Tongue (tissue), 2 donors: ENCODE measurements around the gene ZNF181. TPM values are rescaled to one million over a fixed set of nuclear protein-coding genes. Genes with fewer than 3 reads are reported as not detected.
"Not testable (repeated sequence)": the region's sequence is repeated elsewhere in the genome, so short reads cannot be mapped to it uniquely, and the experiment has no call there.

Experiments used
- DNase-seq: peaks from one replicate; pipeline ENCODE4 v3.0.0-alpha.2; 2015
- total RNA-seq: library from RNA; depleted of rRNA; stranded (reverse); fragments of >200 nt; gene quantifications from one replicate; pipeline ENCODE4 v1.2.3, GENCODE V29; 2014

Gene ZNF181
- total RNA-seq: 47.4 TPM

- DNase-seq: peak; percentile 96
These were observed at the start of gene ZNF181 for GRCh38 chr19:34733746-34734536. ZNF181 (plus strand) TSS chr19:34734243; CDS start chr19:34735038, 795 bp downstream.

- DNase-seq: not testable (repeated sequence)
These were observed 48.8 kb upstream of the ZNF181 start for GRCh38 chr19:34685266-34685665.

- DNase-seq: no peak
These were observed 47.6 kb upstream of the ZNF181 start for GRCh38 chr19:34686455-34686854.

- no peak for DNase-seq
These were observed 46.7 kb upstream of the ZNF181 start for GRCh38 chr19:34687348-34687747.

GRCh38 chr19:34688592-34688991, 45.5 kb upstream of the ZNF181 start:
- no peak for DNase-seq

- DNase-seq: no peak
These were observed 43.7 kb upstream of the ZNF181 start for GRCh38 chr19:34690372-34690771.

GRCh38 chr19:34692549-34692948, 41.5 kb upstream of the ZNF181 start:
- no peak for DNase-seq

- no peak for DNase-seq
These were observed 26.4 kb upstream of the ZNF181 start for GRCh38 chr19:34707661-34708060.

GRCh38 chr19:34711890-34712289, 22.2 kb upstream of the ZNF181 start:
- no peak for DNase-seq

GRCh38 chr19:34712395-34713261, 21.4 kb upstream of the ZNF181 start:
- peak; percentile 86 for DNase-seq

GRCh38 chr19:34713262-34713637, 20.8 kb upstream of the ZNF181 start:
- DNase-seq: no peak

- DNase-seq: no peak
These were observed 18.7 kb upstream of the ZNF181 start for GRCh38 chr19:34715357-34715756.

- no peak for DNase-seq
These were observed 11.7 kb upstream of the ZNF181 start for GRCh38 chr19:34722353-34722752.

- no peak for DNase-seq
These were observed 8.6 kb upstream of the ZNF181 start for GRCh38 chr19:34725400-34725799.

GRCh38 chr19:34731019-34731829, 2.8 kb upstream of the ZNF181 start:
- DNase-seq: no peak

GRCh38 chr19:34731964-34732363, 2.1 kb upstream of the ZNF181 start:
- no peak for DNase-seq

- peak; percentile 3 for DNase-seq
These were observed 1.3 kb upstream of the ZNF181 start for GRCh38 chr19:34732612-34733211.

GRCh38 chr19:34733266-34733745, 737 bp upstream of the ZNF181 start:
- no peak for DNase-seq

GRCh38 chr19:34734537-34735103, 577 bp downstream of the ZNF181 start:
- peak; percentile 91 for DNase-seq

GRCh38 chr19:34744896-34745690, 11.1 kb downstream of the ZNF181 start:
- no peak for DNase-seq

GRCh38 chr19:34757441-34757840, 23.4 kb downstream of the ZNF181 start:
- no peak for DNase-seq
